BJ (cell line): ENCODE data around the gene KCP. TPM values are rescaled to one million over a fixed set of nuclear protein-coding genes. Genes with fewer than 3 reads are reported as not detected.

Source experiments
- CTCF ChIA-PET: fragments of 350-600 bp; formaldehyde crosslinking; extraction: SDS; loops from one replicate; lab custom pipeline; 2021; ENCODE audit warnings: antibody characterized with exemption, inconsistent platforms; lab: Yijun Ruan, JAX
- POLR2A ChIA-PET: fragments of 300-600 bp; sonication (Branson Sonifier 250); formaldehyde crosslinking; extraction: SDS; loops from one replicate; lab custom pipeline; 2021; ENCODE audit warnings: antibody characterized with exemption; lab: Charles Lee
- DNase-seq: peaks from one replicate; pipeline ENCODE4 v3.0.0-alpha.2; 2011; ENCODE audit warnings: low read depth
- H3K27me3 ChIP-seq: 2 replicates; pipeline ENCODE4 v1.6.0; 2011; ENCODE audit warnings: low read length; ENCODE audit not compliant: control insufficient read depth, insufficient read depth
- H3K36me3 ChIP-seq: 2 replicates; pipeline ENCODE4 v1.5.1; 2011; ENCODE audit warnings: low read length; ENCODE audit not compliant: control insufficient read depth, insufficient read depth
- H3K4me3 ChIP-seq: 2 replicates; pipeline ENCODE4 v1.5.1; 2011; ENCODE audit warnings: low read depth, mild to moderate bottlenecking, control low read depth, low read length
- CTCF ChIP-seq: IDR thresholded peaks from 2 replicates; pipeline ENCODE4 v1.5.1; 2011; ENCODE audit warnings: low read depth, mild to moderate bottlenecking, control low read depth, inconsistent platforms, low read length, moderate library complexity; ENCODE audit not compliant: insufficient read depth
- polyA plus RNA-seq: library from polyadenylated mRNA; depleted of rRNA; stranded (reverse); fragments of >200 nt; gene quantifications from 2 replicates; pipeline ENCODE4 v1.2.3, GENCODE V29; 2011

Gene KCP
- polyA plus RNA-seq, 1 experiment: not detected

- no peak for TF ChIP-seq CTCF
- Histone ChIP-seq H3K36me3 (no peaks in the 10 kb centered on the region), H3K27me3 (peaks cover 27% of the 10 kb centered on the region), H3K4me3 (no peak overlapping the region)
- no peak for DNase-seq
- ChIA-PET POLR2A (no interaction called here), CTCF (no interaction called here)
These were observed 24.1 kb upstream of the KCP start for GRCh38 chr7:128934361-128935341.

GRCh38 chr7:128933180-128933891, 22.8 kb upstream of the KCP start:
- no peak for TF ChIP-seq CTCF
- H3K36me3 ChIP-seq: no peaks in the 10 kb centered on the region
- CTCF ChIA-PET: interaction anchor here (1.4 kb wide), 1 partner anchor 14 kb away, joined by 3 read pairs; no protein-coding TSS in a partner anchor

GRCh38 chr7:128932862-128933179, 22.3 kb upstream of the KCP start:
- ChIA-PET POLR2A (no interaction called here), CTCF (interaction anchor here (1.4 kb wide), 1 partner anchor 14 kb away, joined by 3 read pairs; no protein-coding TSS in a partner anchor)
- Histone ChIP-seq H3K27me3 (peaks cover 19% of the 10 kb centered on the region), H3K4me3 (no peak overlapping the region), H3K36me3 (no peaks in the 10 kb centered on the region)
- no peak for DNase-seq
- no peak for TF ChIP-seq CTCF

More at GRCh38 chr7:128933180-128933891, 22.8 kb upstream of the KCP start:
- H3K4me3 ChIP-seq: no peak overlapping the region
- no peak for DNase-seq
- POLR2A ChIA-PET: no interaction called here
- peaks cover 20% of the 10 kb centered on the region for H3K27me3 ChIP-seq

- peaks cover 15% of the 10 kb centered on the region for H3K27me3 ChIP-seq
- POLR2A ChIA-PET: no interaction called here
- DNase-seq: no peak
These were observed 21.7 kb upstream of the KCP start for GRCh38 chr7:128931965-128932861.

More at GRCh38 chr7:128931965-128932861, 21.7 kb upstream of the KCP start:
- no peaks in the 10 kb centered on the region for H3K36me3 ChIP-seq
- CTCF ChIA-PET: interaction anchor here (0.8 to 1.4 kb wide), 2 partner anchors 13 to 29 kb away, joined by 3 read pairs; no protein-coding TSS in a partner anchor
- TF ChIP-seq CTCF: no peak
- H3K4me3 ChIP-seq: no peak overlapping the region
